ENCODE data around the gene PTPRR.

The PTPRR gene

GRCh38 chr12:70598467-70599193 is 321.9 kb downstream of the PTPRR start:
- DNase-seq (ENCODE audit: low spot score) = no peak

GRCh38 chr12:70592664-70593063 is 327.9 kb downstream of the PTPRR start:
- DNase-seq (ENCODE audit: low spot score) = no peak

- no peak for DNase-seq (ENCODE audit: low spot score)
These were observed 329.9 kb downstream of the PTPRR start for GRCh38 chr12:70590549-70591226.

GRCh38 chr12:70590051-70590450 is 330.5 kb downstream of the PTPRR start:
- DNase-seq (ENCODE audit: low spot score) = peak; percentile 35

All from hematopoietic multipotent progenitor cell treated with erythropoietin and hydrocortisone succinate and interleukin-3 and kit ligand, for 15 days (in vitro differentiated cells).